ENCODE measurements around the gene ALPK1.
"Not testable (repeated sequence)": the region's sequence is repeated elsewhere in the genome, so short reads cannot be mapped to it uniquely, and the experiment has no call there.

Gene ALPK1
- total RNA-seq, result 43.0 to 161 (median 111) reads per million in 18 experiments

DNA sequence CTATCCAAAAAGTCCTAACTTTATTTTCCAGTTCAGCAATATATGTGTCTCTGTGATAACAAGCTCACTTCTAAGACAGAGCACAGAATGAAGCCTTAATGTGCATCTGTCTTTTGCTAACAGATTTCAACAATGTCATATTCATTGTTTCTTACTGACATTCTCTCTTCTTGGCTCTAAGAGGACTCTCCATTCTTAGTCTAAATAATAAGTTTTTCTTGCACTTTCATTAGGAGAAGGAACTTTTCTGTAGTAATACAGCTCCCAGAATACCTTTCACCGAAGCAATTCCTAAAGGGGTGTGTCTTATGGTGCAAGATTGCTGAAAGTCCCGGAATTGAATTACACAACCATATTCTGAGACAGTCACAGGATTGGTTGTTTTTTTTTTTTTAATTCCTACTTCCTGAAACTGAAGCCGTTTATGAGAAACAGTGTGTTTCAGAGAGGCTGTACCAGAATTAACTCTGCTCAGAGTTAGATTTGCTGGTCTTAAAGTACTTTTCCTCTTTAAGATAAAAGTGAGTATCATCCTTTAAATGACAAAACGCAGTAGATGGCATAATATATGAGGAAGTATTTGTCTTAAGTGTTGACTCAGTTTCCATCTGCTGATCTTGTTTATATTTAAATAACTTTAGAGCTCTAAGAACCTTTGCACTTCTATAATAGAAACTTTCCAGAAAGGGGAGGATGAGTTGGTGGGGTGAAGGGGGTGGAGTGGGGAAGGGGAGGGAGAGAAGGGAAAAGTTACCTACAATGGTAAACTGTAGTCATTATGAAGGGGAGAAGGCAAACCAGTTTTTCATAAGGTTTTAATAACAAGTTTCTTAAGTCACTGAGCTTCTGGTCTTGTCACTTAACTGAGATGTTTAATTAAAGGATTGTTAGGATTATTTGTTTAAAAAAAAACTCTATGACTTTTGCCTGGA lies at the start of gene ALPK1:
Gene ALPK1, plus strand, starts transcription at position 421 of the 932 bp plus-strand sequence.
- DNase-seq, result peak; percentile 89 to 96

DNA sequence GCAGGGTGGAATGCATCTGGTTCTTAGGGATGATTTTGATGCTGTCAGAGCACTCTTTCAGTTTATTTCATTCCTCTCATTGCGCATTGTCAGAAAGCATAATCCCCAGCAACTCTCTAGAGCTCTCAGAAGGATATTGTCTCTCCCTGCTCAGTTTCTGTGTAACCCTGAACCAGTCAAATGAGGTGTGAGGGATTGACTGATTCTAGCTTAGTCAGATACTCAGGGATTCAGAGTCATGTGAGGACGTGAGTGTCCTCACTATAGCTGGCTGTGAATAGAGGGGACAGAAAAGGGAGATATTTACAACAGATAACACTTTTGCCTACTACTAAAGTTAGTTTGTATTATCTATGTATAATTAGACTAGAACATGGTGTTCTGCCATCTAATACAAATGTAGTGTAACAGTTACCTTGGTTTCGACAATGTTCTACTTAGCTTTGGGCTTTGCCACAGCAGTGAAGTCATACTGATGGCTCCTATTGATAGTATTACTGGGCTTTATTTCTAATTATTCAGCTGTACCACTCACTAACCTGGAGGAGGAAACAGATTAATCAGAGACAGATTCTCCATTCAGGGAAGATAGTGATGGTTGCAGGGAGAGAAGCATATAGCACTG lies 46.0 kb upstream of the ALPK1 start:
- DNase-seq, result no peak

DNA sequence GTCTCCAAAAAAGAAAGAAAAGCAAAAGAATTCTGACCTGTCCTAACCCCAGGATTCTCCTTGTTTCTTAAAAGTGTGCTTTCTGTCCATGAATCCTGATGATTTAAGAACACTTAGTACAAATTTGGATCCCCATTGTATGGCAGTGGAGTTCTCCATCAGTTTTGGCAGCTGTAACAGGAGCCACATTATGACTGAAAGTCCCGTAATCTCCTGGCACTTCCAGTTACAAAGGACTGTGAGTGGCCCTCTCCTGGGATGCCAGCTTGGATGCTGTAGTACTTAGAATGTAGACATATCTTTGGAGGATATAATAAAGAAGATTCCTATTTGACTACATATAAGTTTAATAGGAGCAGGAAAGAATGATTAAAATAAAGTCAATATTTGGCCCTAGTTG lies 44.9 kb upstream of the ALPK1 start:
- no peak for DNase-seq

DNA sequence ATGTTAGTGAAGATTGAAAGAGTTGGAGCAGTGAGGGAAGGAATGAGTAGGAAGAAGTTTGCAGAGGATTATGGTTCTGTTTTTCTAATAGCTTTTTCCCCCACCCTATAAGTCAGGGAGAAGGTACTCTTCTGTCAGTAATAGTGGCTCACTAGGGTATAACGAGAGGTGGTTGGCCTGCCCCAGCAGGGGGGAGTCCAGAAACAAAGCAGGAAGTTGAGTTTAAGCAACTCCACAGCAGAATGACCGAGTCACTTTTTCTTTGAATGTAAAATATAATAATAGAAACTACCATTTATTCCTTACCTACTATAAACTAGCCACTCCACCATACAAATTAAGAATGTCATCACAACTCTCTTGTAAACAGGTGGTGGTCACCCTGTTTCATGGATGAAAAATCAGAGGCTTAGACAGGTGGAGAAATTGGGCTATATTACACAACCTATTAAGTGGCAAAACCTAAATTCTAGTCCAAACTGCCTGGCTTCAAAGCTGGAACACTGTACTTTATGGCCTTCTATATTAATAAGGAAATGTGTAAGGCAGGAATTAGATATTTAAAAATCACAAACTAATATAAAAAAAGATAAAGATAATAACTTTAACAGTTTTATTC lies 43.7 kb upstream of the ALPK1 start:
- peak; percentile 19 to 31 for DNase-seq

DNA sequence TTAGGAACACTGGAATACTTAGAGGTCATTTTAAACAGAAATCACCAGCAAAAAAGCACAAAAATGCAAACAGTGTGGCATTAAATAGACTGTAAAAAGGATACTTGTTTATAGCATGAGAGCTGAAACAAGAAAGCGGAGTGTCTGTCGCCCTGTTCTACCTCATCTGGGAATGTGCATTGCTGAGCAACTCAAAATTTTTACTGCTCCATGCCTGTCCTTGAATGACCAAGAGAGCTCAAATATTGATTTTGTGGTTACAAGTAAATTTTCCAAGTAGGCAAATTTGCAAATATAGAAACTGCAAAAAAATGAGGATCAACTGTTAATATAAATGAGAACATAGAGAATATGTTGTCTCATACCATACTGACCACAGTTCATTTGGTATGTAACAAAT lies 40.1 kb upstream of the ALPK1 start:
- no peak for DNase-seq

DNA sequence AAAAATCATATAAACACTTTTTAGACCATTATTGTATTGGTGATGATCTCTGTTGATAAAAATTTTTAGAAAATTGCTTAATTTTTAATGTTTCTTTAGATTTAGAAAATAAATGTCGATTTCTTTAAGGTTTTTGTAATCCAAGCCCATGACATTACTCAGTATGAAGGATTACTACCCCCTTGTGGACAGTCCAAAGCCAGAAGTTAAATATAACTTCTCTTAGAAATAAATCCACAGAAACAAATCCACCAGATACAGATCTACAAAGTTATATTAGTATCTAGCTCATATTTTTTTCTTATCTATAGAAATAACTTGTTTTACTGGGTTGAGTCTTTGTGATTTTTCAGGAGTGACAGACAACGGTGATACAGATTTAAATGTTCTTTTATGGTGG lies 30.3 kb upstream of the ALPK1 start:
- DNase-seq, result peak; percentile 23 to 34

DNA sequence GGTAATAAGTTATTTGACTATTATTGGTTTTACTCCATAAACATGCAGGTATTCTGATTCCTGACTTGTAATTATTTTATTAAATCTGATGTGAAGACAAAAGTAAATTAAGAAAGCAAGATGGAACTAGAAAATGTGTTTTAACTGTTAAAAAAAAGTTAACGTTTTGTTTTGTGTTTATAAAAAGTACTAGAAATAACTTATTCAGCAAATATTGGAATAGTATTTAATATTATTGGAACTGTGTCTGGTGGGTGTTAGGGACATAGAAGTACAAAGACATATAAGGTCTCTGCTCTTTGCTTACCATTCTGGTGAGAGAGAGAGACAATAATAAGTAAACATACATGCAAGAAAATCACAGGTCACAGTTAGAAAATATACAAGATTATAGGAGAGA lies 27.1 kb upstream of the ALPK1 start:
- DNase-seq, result no peak

DNA sequence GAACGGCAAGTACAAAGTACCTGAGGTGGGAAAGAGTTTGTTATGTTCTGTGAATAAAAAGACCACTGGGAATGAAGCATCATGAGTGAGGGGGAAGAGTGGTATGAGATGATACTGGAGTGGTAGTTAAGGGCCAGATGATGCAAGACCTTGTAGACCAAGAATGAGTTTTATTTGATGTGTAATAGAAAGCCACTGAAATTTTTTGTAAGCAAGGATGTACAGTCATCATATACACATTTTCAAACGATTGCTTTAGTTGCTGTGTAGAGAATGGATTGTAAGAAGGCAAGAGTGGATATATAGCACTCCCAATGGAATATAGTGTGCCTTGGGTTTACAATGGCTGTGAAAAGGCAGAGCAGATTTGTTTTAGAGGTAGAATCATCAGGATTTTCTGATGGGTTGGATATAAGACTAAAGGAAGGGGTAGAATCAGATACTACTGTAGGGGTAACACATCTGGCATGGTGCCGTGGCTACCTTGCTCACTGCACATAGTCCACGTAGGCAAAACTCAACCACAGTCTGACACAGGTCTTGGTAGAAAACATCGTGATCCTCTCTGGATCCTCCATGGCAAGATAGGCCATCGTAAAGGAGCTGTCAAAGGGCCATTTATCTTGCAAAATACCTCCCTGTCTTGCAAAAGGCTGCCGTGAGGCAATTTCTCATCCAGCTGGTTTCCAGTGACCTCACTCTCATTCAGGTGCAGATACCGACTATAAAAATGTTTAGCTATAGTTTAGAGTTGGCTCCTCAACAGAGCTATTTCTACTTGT lies 26.3 kb upstream of the ALPK1 start:
- no peak for DNase-seq

DNA sequence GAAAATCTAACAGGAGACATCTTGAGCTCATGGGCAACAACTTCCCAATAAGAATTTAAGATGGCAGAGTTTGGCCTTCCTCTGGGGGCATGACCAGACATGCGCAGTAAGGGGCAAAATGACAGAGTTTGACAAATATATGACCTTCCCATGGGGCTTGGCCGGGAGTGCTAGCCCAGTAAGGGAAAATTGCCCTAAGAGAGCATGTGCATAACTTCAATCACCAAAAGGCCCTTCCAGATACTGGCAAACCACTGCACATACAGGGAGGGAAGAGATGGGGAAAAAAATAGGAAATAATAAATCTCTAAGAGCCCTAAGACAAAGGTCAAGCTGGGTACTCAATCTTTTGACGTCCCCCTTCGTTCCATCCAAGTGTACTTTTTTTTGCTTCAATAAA lies 24.9 kb upstream of the ALPK1 start:
- no peak for DNase-seq

DNA sequence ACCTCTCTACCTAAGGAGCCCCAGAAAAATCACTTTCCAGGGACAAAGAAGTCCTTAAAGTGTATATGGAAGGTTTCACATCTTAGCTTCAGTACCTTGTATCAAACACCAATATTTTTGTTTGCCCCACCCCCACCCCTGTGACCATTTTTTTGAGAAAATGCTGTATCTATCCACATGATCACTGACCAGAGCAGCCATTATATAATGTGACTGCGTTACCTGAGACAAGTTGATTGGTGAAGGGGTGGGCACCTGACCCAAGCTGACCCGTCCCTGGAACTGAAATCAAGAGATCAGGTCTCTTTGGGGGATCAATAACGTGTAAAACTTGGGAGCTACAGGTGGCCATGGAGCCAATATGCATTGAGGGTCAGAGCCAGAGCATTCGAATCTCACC lies 22.2 kb upstream of the ALPK1 start:
- no peak for DNase-seq

DNA sequence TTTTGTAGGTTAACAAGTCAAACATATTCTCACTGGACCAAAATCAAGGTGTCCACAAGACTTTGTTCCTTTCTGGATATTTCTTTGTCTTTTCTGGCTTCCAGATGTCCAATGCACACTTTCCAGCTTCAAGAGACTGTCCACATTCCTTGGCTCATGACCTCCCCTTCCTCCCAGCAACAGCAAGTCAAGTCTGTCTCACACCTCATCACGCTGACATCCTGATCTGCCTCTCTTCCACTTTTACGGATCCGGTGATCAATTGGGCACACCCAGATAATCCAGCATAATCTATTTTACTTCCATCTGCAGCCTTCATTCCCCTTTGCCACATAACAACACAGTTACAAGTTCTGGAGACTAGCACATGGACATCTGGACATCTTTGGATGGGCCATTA lies 21.1 kb upstream of the ALPK1 start:
- no peak for DNase-seq

DNA sequence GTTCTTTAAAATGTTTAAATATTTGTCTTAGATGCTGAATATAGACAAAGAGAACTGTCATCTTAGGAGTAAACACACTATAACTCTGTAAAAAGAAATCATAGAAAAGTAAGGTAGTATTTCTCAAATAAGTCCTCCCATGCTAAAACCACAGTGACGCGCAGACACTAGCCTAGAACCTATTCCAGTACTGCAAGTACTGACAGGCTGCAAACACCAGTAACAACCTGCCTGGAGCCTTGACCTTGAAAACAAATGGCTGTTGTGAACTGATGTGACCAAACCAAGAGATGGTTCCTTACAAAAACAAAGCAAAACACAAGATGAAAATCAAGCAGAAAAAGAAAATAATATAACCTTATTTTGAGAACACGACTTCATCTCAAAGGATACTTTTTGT lies 19.9 kb upstream of the ALPK1 start:
- no peak for DNase-seq

DNA sequence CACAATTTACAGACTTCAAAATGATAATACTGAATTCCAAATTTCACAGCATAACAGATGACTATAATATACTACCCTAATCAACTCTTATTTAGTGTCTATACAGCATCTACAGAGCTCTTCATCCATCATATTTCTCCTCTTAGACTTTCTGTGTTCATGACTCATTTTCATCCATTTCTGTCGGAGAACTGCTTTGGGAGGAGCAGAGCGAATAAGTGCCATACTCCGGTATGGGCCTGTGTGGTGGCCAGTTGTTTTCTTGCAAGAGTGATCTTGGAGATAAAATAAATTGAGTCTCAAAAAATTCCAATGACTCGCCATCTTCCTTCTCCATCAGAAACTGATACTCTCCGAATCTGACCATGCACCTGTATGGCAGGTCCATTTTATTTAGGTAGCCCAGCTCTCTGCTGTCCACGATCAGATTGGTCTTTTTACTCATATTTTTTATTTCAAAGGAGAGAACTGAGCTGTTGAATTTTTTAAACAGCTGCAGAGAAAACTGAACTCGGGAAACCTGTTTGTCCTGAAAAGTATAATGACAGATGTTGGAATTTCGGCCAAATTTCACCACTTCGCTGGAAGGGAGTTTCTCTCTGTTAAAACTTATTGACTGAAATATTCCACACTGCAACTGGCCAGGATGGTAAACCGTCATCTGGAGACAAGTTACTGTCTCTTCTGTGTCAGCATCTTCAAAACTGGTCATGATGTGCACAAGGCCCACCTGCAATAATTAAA lies 19.3 kb upstream of the ALPK1 start:
- no peak for DNase-seq

DNA sequence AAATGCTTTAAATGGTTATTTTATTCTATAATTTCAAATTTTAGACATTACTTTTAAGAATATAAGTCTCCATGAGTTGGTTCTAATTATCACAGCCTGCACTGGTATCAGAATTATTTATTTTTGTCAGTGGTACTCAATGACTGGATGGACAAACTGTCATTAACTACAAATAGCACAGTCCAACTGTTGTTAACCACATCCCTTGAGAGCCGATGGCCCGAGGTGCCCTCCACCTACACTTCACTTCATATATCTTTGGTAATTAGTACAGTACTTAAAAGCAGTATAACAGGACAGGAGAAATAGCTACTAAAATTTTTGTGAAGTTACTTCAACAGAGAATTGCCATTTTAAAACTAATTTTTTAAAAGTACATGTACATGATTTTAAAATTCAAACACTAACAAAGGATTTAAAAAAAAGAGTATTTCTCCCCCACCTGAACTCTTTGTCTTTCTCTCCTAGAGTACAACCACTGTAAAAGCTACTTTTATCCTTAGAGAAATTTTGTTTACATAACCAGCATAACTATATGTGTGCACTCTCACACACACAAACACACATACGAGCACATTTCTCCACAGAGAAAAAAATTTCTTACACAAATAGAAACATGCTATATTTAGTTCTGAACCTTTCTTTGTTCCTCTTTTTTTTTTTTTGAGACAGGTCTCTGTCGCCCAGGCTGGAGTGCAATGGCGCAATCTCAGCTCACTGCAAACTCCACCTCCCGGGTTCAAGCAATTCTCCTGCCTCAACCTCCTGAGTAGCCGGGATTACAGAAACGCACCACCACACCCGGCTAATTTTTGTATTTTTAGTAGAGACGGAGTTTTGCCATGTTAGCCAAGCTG lies 17.9 kb upstream of the ALPK1 start:
- DNase-seq, result peak; percentile 21 to 50

DNA sequence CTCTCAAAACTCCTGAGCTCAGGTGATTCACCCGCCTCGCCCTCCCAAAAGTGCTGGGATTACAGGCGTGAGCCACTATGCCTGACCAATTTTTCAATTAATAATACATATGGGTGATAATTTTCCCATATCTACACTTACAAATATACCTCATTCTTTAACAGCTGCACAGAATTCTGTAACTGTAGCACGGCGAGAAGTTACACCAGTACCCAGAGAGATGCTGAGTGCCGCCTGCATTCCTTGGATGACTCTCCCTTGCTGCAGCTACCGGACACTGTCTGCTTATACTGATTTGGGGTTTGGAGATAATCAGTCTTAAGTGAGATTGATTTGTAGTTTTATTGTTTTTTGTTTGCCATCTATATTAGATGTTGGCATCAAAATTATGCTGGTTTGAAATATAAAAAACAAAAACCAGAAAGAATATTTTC lies 17.3 kb upstream of the ALPK1 start:
- DNase-seq, result no peak

DNA sequence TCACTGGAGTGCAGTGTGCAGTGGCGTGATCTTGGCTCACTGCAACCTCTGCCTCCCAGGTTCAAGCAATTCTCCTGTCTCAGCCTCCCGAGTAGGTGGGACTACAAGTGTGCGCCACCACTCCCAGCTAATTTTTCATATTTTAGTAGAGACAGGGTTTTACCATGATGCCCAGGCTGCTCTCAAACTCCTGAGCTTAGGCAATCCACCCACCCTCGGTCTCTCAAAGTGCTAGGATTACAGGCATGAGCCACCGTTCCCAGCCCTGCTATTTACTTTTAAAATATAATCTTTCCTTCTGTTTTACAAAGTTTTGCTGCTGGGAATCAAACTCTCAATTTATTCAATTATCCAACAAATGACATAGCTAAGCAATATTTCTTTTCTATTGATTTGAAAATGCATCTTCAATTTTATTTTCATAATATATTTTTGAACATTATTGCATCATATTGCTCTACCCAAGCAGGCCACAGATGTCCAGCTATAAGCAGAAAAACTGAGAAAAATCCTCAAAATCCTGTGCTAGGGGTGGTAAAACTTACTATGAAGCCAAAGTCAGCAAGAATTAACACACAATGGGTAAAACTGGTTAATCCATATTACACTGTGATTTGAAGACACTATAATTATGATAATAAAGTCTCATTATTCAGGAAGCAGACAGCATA lies 16.6 kb upstream of the ALPK1 start:
- DNase-seq, result no peak

DNA sequence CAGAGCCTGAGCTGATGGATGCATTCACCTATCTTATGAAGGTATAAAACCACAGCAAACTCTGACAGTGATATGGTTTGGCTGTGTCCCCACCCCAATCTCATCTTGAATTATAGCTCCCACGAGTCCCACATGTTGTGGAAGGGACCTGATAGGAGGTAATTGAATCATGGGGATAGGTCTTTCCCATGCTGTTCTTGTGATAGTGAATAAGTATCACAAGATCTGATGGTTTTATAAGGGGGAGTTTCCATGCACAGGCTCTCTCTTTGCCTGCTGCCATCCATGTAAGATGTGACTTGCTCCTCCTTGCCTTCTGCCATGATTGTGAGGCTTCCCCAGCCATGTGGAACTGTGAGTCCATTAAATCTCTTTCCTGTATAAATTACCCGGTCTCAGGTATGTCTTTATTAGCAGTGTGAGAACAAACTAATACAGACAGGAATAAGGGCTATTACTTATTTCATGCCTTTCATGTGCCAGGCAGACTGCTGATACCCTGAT lies 15.2 kb upstream of the ALPK1 start:
- not testable (repeated sequence) for DNase-seq

DNA sequence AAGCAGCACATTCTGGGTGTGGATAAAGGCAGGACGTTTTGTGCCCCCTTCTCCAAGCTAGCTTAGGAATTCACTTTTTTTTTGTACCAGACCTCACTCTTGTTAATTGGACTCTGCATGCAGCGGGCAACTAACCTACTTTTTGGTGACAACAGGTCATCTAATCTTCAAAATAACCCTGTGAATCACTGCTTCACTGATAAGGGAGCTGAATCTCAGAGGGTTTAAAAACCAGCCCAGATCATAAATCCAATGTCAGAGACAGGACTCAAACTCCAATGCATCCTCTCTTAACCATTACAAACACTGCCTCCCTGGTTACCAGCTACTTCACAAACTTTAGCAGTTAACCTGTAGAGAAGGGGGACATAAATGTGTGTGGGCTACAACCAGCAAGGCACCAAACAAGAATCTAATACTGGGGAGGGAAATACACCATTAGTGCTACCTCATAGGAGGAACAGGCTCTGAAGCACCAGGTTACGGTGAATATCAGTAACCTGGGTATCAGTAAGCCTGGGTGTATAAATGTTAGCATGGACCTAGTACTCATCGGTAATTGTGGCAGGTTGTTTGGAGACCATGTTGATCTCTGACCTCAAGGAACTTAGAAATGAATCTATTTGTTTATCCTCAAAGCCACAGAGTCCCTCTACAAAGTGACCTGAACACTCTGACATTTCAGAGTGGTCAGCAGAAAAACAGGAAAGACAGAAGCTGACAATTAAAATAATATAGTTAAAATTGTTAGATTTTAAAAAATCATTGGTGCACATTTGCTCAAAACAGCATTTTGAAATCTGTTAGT lies 14.1 kb upstream of the ALPK1 start:
- DNase-seq, result no peak

DNA sequence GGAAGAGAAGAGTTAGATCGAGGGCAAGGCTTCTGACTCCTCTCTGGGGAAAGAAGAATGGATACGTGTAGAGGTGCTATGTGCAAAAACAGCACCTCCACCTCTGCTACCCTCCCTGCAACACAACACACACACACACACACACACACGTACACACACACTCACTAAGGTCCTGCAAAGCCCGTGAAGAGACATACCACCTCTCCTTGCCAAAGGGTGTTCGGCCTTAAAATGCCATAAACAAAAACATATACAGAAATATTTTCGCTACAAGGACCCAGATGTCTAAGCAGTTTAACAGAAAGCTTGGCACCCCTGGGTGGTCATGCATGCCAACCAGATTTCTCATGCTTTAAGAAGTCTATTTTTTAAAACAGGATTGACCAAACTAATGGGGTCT lies 13.0 kb upstream of the ALPK1 start:
- DNase-seq, result no peak

Data from inflammatory macrophage (primary cell).